HEK293 (cell line): ENCODE data around the gene NNT.

Source experiments
- GFI1B ChIP-seq: fragments of 450-650 bp; formaldehyde crosslinking; IDR thresholded peaks from 2 replicates; pipeline ENCODE4 v1.5.1; 2016; ENCODE audit warnings: missing biosample characterization, missing genetic modification characterization
- RBAK ChIP-seq: fragments of 450-650 bp; formaldehyde crosslinking; IDR thresholded peaks from 2 replicates; pipeline ENCODE4 v1.5.1; 2016; ENCODE audit warnings: missing biosample characterization, missing genetic modification characterization
- TCF7L2 ChIP-seq: IDR thresholded peaks from 2 replicates; pipeline ENCODE4 v1.6.1; 2011; ENCODE audit warnings: low read depth, mild to moderate bottlenecking, inconsistent platforms, low read length, moderate library complexity, borderline replicate concordance
- ZFP37 ChIP-seq: fragments of 450-650 bp; formaldehyde crosslinking; IDR thresholded peaks from 2 replicates; pipeline ENCODE4 v1.5.1; 2016; ENCODE audit warnings: missing biosample characterization, missing genetic modification characterization
- ZNF133 ChIP-seq: fragments of 450-650 bp; formaldehyde crosslinking; IDR thresholded peaks from 2 replicates; pipeline ENCODE4 v1.5.1; 2016; ENCODE audit warnings: missing biosample characterization, missing genetic modification characterization
- ZNF138 ChIP-seq: fragments of 450-650 bp; formaldehyde crosslinking; IDR thresholded peaks from 2 replicates; pipeline ENCODE4 v1.5.1; 2016; ENCODE audit warnings: missing biosample characterization, missing genetic modification characterization, borderline replicate concordance
- ZNF549 ChIP-seq: fragments of 450-650 bp; IDR thresholded peaks from 2 replicates; pipeline ENCODE4 v1.5.1; 2018; ENCODE audit warnings: missing biosample characterization, missing genetic modification characterization, mild to moderate bottlenecking, inconsistent platforms, moderate library complexity
- ZNF76 ChIP-seq: fragments of 450-650 bp; formaldehyde crosslinking; IDR thresholded peaks from 2 replicates; pipeline ENCODE4; 2016; ENCODE audit warnings: low read depth, missing biosample characterization, missing genetic modification characterization, borderline replicate concordance
- TF ChIP-seq, protein P1 (sequence below): fragments of 450-650 bp; formaldehyde crosslinking; IDR thresholded peaks from 2 replicates; pipeline ENCODE4 v1.5.1; 2016; ENCODE audit warnings: missing biosample characterization, missing genetic modification characterization
- TF ChIP-seq, protein P2 (sequence below): fragments of 450-650 bp; formaldehyde crosslinking; IDR thresholded peaks from 2 replicates; pipeline ENCODE4 v1.5.1; 2016; ENCODE audit warnings: missing biosample characterization, missing genetic modification characterization, low read depth
- TF ChIP-seq, protein P3 (sequence below): fragments of 450-650 bp; formaldehyde crosslinking; IDR thresholded peaks from 2 replicates; pipeline ENCODE4 v1.5.1; 2016; ENCODE audit warnings: missing biosample characterization, missing genetic modification characterization

DNA sequence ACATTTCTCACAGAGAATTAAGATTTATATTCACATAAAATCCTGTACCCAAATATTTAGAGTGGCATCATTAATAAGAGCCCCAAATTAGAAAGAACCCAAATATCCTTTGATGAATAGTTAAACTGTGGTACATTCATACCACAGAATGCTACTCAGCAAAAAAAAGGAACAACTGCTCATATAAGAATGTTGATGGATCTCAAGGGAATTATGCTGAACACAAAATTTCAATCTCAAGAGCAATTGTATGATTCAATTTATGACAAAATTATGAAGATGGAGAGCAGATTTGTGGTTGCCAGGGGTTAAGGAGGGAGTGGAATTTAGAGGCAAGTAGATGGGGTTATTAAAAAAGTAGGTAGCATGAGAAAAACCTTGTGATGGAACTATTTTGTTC lies 41.6 kb upstream of the NNT start:
- TF ChIP-seq, protein P1, sequence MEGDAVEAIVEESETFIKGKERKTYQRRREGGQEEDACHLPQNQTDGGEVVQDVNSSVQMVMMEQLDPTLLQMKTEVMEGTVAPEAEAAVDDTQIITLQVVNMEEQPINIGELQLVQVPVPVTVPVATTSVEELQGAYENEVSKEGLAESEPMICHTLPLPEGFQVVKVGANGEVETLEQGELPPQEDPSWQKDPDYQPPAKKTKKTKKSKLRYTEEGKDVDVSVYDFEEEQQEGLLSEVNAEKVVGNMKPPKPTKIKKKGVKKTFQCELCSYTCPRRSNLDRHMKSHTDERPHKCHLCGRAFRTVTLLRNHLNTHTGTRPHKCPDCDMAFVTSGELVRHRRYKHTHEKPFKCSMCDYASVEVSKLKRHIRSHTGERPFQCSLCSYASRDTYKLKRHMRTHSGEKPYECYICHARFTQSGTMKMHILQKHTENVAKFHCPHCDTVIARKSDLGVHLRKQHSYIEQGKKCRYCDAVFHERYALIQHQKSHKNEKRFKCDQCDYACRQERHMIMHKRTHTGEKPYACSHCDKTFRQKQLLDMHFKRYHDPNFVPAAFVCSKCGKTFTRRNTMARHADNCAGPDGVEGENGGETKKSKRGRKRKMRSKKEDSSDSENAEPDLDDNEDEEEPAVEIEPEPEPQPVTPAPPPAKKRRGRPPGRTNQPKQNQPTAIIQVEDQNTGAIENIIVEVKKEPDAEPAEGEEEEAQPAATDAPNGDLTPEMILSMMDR (tag by site-specific recombination) = no peak
- TF ChIP-seq ZNF76 (tag by site-specific recombination) (no peak), ZNF133 (tag by site-specific recombination) (no peak), TCF7L2 (no peak), RBAK (tag by site-specific recombination) (no peak), ZFP37 (tag by site-specific recombination) (no peak), ZNF138 (tag by site-specific recombination) (no peak), ZNF549 (no peak), GFI1B (tag by site-specific recombination) (no peak)
- TF ChIP-seq, protein P2, sequence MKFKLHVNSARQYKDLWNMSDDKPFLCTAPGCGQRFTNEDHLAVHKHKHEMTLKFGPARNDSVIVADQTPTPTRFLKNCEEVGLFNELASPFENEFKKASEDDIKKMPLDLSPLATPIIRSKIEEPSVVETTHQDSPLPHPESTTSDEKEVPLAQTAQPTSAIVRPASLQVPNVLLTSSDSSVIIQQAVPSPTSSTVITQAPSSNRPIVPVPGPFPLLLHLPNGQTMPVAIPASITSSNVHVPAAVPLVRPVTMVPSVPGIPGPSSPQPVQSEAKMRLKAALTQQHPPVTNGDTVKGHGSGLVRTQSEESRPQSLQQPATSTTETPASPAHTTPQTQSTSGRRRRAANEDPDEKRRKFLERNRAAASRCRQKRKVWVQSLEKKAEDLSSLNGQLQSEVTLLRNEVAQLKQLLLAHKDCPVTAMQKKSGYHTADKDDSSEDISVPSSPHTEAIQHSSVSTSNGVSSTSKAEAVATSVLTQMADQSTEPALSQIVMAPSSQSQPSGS = no peak
- TF ChIP-seq, protein P3, sequence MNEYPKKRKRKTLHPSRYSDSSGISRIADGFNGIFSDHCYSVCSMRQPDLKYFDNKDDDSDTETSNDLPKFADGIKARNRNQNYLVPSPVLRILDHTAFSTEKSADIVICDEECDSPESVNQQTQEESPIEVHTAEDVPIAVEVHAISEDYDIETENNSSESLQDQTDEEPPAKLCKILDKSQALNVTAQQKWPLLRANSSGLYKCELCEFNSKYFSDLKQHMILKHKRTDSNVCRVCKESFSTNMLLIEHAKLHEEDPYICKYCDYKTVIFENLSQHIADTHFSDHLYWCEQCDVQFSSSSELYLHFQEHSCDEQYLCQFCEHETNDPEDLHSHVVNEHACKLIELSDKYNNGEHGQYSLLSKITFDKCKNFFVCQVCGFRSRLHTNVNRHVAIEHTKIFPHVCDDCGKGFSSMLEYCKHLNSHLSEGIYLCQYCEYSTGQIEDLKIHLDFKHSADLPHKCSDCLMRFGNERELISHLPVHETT (tag by site-specific recombination) = no peak
